NT2/D1 (cell line): ENCODE results near the gene SLC48A1.

ENCODE experiments used
- DNase-seq: peaks from one replicate; pipeline ENCODE4 v3.0.0-alpha.2; 2011; ENCODE audit warnings: low read depth, low spot score
- H3K27me3 ChIP-seq: 2 replicates; pipeline ENCODE4 v1.6.0; 2011; ENCODE audit warnings: mild to moderate bottlenecking; ENCODE audit not compliant: insufficient read length, insufficient read depth
- H3K36me3 ChIP-seq: 2 replicates; pipeline ENCODE4 v1.6.1; 2011; ENCODE audit warnings: mild to moderate bottlenecking, low read length, mixed read lengths; ENCODE audit not compliant: insufficient read depth, insufficient read length
- H3K4me1 ChIP-seq: 2 replicates; pipeline ENCODE4 v1.5.1; 2011; ENCODE audit not compliant: insufficient read depth, insufficient read length
- H3K4me3 ChIP-seq: 2 replicates; pipeline ENCODE4 v1.5.1; 2011; ENCODE audit warnings: low read depth; ENCODE audit not compliant: insufficient read length
- H3K9ac ChIP-seq: 2 replicates; pipeline ENCODE4 v1.6.0; 2011; ENCODE audit warnings: low read depth; ENCODE audit not compliant: insufficient read length
- H3K9me3 ChIP-seq: 2 replicates; pipeline ENCODE4 v1.5.1; 2011; ENCODE audit warnings: mild to moderate bottlenecking, low read length; ENCODE audit not compliant: insufficient read depth
- SUZ12 ChIP-seq: IDR thresholded peaks from 2 replicates; pipeline ENCODE4 v1.6.1; 2011; ENCODE audit not compliant: insufficient read length, insufficient read depth; ENCODE audit errors: extremely low read depth
- YY1 ChIP-seq: IDR thresholded peaks from 2 replicates; pipeline ENCODE4 v1.6.1; 2011; ENCODE audit not compliant: insufficient read length, insufficient read depth
- ZNF274 ChIP-seq: IDR thresholded peaks from 2 replicates; pipeline ENCODE4 v1.6.1; 2011; ENCODE audit warnings: mild to moderate bottlenecking, low read depth, low read length

The SLC48A1 gene

DNA sequence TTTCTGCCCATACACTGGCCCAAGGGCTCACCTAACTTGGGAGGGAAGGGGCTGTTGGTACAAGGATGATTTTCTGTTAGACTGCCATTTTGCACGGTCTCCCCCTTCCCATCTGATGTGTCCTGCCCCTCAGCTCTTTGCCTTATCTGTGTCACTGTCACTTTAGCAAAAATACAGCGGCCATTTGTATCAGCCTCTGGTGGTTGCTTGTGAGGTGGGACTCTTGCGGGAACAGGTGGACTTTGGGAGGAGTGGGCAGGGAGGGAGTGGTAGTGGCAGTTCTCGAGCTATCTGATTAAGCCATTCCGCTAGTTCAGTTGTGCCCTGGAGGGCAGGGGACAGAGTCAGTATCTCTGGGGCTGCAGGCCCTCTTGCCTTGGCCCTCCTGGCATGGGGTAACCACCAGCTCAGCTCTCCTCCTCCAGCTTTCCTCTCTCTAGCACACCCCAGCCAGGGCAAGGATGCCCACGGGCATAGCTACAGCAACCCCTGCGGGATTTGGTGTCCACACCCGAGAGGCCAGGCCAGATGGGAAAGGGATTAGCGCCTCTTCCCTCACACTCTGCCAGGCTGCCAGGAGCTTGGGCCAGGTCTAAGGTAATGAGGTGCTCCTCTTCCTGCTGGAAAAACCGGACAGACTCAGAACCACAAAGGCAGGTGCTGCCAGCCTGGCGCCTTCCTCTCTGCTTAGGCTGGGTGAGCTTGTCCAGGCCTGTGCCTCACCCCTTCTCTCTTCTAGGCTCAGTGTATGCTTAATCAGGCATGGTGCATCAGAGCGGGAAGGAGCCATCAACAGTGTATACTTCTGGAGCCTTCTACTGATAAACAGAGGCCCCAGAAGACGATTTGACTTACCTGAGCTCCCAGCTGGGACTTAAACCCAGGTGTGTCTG lies 8.7 kb downstream of the SLC48A1 start:
- Histone ChIP-seq H3K36me3 (peaks cover 59% of the 10 kb centered on the region), H3K9ac (no peak overlapping the region), H3K4me3 (no peak overlapping the region), H3K9me3 (no peaks in the 10 kb centered on the region), H3K27me3 (no peaks in the 10 kb centered on the region), H3K4me1 (peaks cover 13% of the 10 kb centered on the region)
- TF ChIP-seq SUZ12 (no peak), ZNF274 (no peak), YY1 (no peak)
- no peak for DNase-seq

DNA sequence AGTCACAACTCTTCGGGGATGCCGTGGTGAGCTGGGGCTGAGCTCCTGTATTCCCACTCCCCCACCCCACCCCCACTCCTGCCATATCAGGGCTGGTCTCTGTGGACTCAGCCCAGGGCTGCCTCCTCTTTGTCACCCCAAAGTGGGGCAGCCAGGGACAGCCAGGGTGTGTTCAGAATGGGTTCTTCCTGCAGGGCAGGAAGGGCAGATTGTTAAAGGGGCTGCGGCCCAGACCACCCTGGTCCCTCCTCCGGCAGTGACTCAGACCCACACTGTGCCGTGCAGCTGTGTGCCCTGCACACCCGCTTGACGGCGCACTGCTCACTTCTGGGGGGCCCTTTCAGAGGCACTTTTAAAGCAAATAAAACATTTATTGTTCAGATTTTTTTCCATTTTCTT lies 9.3 kb downstream of the SLC48A1 start:
- Histone ChIP-seq H3K9me3 (no peaks in the 10 kb centered on the region), H3K4me3 (no peak overlapping the region), H3K36me3 (peaks cover 65% of the 10 kb centered on the region), H3K9ac (no peak overlapping the region), H3K4me1 (peaks cover 13% of the 10 kb centered on the region), H3K27me3 (no peaks in the 10 kb centered on the region)
- no peak for TF ChIP-seq ZNF274
- no peak for TF ChIP-seq YY1
- no peak for TF ChIP-seq SUZ12
- DNase-seq: no peak

DNA sequence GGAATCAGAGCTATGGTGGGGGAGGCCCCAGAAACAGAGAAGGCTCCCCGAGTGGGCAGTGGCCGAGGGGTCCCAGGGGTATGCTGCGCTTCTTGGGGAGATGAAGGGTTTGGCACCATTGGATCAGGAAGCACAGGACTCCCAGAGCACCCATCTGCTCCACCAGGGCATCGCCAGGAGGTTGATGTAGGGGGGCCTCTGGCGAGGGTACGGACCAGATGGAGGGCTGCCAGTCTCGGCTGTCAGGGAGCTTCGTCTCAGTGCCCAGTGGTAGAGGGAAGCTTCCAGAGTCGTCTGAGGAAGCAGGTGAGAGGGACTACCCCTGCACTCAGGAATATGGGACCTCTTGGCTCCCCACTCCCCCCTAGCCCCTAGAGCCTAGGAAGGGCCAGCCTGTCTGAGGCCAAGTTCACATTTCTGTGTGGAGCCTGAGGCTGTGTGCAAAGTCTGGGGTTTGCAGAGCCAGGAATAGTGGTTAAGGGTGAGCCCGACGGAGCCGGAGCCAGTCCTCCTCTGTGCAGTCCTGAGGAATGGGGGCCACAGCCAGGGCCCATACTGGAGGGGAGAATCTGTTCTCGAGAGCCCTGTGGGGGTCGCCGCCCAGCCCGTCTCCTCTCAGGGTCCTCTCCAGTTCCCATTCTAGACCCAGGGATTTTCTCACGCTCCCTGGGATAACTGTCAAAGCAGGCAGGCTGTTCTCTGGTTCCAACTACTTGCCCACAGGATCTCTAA lies 10.2 kb downstream of the SLC48A1 start:
- TF ChIP-seq ZNF274: no peak
- no peak for TF ChIP-seq YY1
- no peak for TF ChIP-seq SUZ12
- no peak overlapping the region for H3K9ac ChIP-seq
- DNase-seq: no peak
- H3K4me3 ChIP-seq: no peak overlapping the region
- no peaks in the 10 kb centered on the region for H3K9me3 ChIP-seq
- H3K36me3 ChIP-seq: peaks cover 73% of the 10 kb centered on the region
- no peaks in the 10 kb centered on the region for H3K27me3 ChIP-seq
- H3K4me1 ChIP-seq: peaks cover 10% of the 10 kb centered on the region

DNA sequence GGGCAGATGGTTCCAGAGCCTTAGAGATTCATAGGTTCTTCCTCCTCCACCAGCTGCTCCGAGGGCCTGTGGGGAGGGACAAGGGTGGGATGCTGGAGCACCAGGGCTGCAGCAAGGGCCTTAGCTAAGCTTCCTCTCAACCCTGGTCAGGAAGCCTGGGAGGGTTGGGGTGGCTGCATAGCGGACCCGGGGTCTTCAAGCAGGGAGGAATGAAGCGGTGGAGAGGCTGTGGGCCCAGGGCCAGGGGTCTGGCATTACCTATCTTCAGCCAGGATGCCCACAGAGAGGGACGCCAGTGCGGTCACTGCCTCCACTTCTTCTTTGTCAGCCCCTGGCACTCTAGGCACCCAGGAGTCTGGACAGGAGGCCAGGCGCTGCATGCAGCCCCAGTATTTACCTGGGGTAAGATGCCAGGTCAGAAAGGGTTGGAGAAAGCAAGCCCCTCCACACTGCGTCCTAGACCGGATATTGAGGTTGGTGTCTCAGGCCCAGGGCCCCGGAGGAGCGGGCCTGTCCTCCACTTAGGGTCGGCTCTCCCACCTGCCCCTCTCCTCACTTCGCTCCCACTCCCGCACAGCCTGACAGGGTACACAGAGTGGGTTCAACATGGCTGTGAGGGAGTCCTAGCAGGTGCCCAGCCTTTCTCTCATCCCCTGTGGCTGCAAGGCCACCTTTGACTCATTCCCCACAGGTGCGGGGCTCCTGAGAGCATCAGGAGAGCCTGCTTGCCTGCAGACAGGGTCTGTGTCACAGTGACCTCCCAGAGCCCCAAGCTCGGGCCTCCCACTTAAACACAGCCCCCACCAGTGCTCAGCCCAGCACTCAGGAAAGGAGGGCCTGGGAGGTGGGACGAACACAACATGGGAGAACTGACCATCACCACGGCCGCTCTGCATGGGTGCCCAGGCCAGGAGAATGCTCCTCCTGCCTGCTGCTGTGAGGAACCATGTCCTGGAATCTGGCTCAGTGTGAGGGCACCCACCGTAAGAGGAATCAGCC lies 11.1 kb downstream of the SLC48A1 start:
- Histone ChIP-seq H3K36me3 (peaks cover 83% of the 10 kb centered on the region), H3K4me3 (no peak overlapping the region), H3K9ac (no peak overlapping the region), H3K4me1 (peaks cover 5% of the 10 kb centered on the region), H3K27me3 (no peaks in the 10 kb centered on the region), H3K9me3 (no peaks in the 10 kb centered on the region)
- TF ChIP-seq YY1 (no peak), ZNF274 (no peak), SUZ12 (no peak)
- DNase-seq: no peak

DNA sequence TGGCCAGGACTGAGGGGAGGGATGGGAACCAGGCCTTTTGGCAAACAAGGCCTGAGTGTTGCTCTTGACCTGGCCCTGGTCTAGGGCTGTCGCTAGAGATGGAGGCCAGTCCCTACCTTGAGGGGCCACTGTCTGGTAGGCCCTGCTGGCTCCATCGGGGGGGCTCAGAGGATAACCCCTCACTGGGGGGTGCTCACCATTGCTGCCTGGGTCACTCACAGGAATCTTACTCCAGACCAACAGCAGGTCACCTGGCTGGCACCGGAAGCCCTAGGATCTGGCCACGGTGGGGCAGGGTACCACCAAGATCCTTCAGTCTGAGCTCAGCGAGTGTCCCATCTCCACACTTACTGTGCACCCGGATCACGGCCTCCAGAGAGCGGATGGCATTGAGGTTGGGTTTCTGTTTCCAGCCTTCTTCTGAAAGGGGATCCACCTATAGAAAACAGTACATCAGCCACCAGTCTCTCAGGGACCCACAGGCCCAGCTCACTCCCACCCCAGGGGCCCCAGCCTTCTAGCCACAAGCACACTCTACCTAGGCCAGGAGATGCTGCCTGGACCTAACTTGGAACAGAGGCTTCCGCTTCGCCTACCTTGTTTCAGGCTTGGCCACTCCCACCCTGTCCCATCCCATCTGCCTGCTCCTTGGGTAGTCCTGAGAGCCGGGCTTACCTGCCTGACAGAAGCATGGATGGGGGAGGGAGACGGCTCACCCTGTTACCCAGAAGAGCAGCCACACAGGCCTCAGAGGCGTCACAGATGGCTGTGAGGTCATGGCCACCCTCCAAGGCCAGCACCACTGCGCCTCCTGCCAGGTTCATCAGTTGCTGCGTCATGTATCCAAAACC lies 12.2 kb downstream of the SLC48A1 start:
- Histone ChIP-seq H3K4me1 (no peaks in the 10 kb centered on the region), H3K9ac (no peak overlapping the region), H3K36me3 (peaks cover 94% of the 10 kb centered on the region), H3K9me3 (no peaks in the 10 kb centered on the region), H3K4me3 (no peak overlapping the region), H3K27me3 (no peaks in the 10 kb centered on the region)
- no peak for DNase-seq
- TF ChIP-seq YY1: no peak

DNA sequence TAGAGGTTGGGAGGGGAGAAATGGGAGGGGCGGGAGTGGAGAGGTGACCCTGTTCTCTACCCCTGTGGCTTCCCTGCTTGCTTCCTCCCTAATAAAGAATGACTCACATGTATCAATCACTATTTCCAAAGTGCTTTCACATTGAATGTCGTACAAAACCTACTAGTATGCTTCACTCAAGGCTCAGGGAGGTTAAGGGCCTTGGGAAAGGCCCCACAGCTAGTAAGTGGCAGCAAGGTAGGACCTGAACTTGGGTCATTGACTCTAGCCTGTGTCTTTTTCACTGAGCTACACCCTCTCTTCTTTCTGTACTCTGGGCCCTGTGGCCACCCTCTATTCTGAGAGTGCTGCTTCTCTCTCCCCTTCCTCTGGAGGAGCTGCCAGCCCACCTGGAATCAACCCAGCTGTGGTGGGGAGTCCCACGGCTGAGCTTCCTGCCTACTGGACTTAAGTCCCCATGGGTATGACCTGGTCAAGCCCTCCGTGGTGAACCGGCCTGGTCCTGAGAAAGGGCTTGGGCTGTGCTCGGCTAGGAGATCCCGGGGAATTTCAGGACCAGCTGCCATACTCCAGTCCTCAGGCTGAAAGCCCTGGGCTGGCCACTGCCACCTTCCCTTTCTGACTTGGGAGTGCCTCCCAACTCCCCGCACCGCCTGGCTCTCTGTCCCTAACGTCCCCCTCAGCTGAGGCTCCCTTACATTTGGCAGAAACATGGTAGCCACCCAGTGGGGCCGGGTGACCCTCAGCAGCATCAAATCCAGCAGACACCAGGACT lies 13.0 kb downstream of the SLC48A1 start:
- Histone ChIP-seq H3K4me1 (no peaks in the 10 kb centered on the region), H3K9me3 (no peaks in the 10 kb centered on the region), H3K27me3 (no peaks in the 10 kb centered on the region), H3K36me3 (peaks cover 99% of the 10 kb centered on the region), H3K4me3 (no peak overlapping the region), H3K9ac (no peak overlapping the region)
- DNase-seq: no peak
- TF ChIP-seq ZNF274: no peak
- TF ChIP-seq YY1: no peak
- no peak for TF ChIP-seq SUZ12
